ENCODE measurements around the gene APOC4. TPM values are rescaled to one million over a fixed set of nuclear protein-coding genes. Genes with fewer than 3 reads are reported as not detected.

APOC4 gene
- total RNA-seq, 1 experiment from 2014 or later = not detected

- Histone ChIP-seq H3K4me1 (ENCODE audit: insufficient read depth, low read length) (no peaks in the 10 kb centered on the region), H2BK12ac (ENCODE audit: insufficient read length, low read depth, low read length) (no peak overlapping the region), H3K4me2 (ENCODE audit: insufficient read depth, insufficient read length, low read length) (no peak overlapping the region), H2BK20ac (ENCODE audit: low read depth, low read length, poor library complexity, severe bottlenecking) (no peak overlapping the region), H2AFZ (ENCODE audit: low read length) (no peak overlapping the region), H4K5ac (ENCODE audit: insufficient read length, low read depth, low read length) (no peak overlapping the region), H3K9me3 (ENCODE audit: control insufficient read depth, low read depth, low read length) (no peaks in the 10 kb centered on the region), H3K27ac (ENCODE audit: insufficient read length, low read depth, low read length) (no peak overlapping the region), H2AK5ac (ENCODE audit: insufficient read length, low read length) (no peak overlapping the region), H3T11ph (ENCODE audit: low read length) (no peak overlapping the region), H3K14ac (ENCODE audit: insufficient read depth, low read length) (no peak overlapping the region), H4K20me1 (ENCODE audit: control insufficient read depth, insufficient read depth, insufficient read length) (peaks cover 6% of the 10 kb centered on the region), H3K4ac (ENCODE audit: low read depth, low read length) (no peak overlapping the region), H2BK120ac (ENCODE audit: low read depth, low read length, poor library complexity, severe bottlenecking) (no peak overlapping the region), H3K79me2 (ENCODE audit: insufficient read depth, low read length) (peaks cover 35% of the 10 kb centered on the region; the same call in 1 of the 2 replicates), H4K8ac (replicated peaks; ENCODE audit: insufficient read length, low read depth, low read length) (no peak overlapping the region), H4K91ac (ENCODE audit: insufficient read length, low read depth, low read length) (no peak overlapping the region), H2BK15ac (ENCODE audit: low read depth, low read length) (no peak overlapping the region), H3K27me3 (ENCODE audit: insufficient read depth, low read length) (no peaks in the 10 kb centered on the region), H3K9ac (ENCODE audit: extremely low read depth, insufficient read length, low read length) (no peak overlapping the region), H3K79me1 (ENCODE audit: insufficient read depth, low read depth, low read length, poor library complexity, severe bottlenecking) (peaks cover 15% of the 10 kb centered on the region), H3K23ac (ENCODE audit: insufficient read length, low read depth, low read length) (no peak overlapping the region), H3K23me2 (ENCODE audit: insufficient read length, low read depth, low read length, poor library complexity, severe bottlenecking) (peaks cover 9% of the 10 kb centered on the region), H3K18ac (ENCODE audit: insufficient read length, low read depth, low read length) (no peak overlapping the region), H3K56ac (ENCODE audit: insufficient read length, low read depth, low read length) (no peak overlapping the region), H2BK5ac (ENCODE audit: insufficient read length, low read length) (no peak overlapping the region)
- no CpG with 5 or more reads among the region's 5 CpGs for WGBS (ENCODE audit: extremely low coverage, insufficient read length, low lambda C conversion rate)
- H3K9me3 Mint-ChIP-seq = no peaks in the 10 kb centered on the region; a peak in 1 of 5 replicates
- H3K4me1 Mint-ChIP-seq = peaks cover 13 to 21% of the 10 kb centered on the region in 2 experiments
- TF ChIP-seq, protein P1, sequence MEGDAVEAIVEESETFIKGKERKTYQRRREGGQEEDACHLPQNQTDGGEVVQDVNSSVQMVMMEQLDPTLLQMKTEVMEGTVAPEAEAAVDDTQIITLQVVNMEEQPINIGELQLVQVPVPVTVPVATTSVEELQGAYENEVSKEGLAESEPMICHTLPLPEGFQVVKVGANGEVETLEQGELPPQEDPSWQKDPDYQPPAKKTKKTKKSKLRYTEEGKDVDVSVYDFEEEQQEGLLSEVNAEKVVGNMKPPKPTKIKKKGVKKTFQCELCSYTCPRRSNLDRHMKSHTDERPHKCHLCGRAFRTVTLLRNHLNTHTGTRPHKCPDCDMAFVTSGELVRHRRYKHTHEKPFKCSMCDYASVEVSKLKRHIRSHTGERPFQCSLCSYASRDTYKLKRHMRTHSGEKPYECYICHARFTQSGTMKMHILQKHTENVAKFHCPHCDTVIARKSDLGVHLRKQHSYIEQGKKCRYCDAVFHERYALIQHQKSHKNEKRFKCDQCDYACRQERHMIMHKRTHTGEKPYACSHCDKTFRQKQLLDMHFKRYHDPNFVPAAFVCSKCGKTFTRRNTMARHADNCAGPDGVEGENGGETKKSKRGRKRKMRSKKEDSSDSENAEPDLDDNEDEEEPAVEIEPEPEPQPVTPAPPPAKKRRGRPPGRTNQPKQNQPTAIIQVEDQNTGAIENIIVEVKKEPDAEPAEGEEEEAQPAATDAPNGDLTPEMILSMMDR (conservative IDR thresholded peaks at IDR 0.05) = no peak
- DNase-seq = no peak
- H3K36me3 Mint-ChIP-seq (ENCODE audit: insufficient read depth in 1 of 3, low read depth in 3 of 3) = peaks cover 15 to 29% (median 29%) of the 10 kb centered on the region in 3 experiments
- H3K27ac Mint-ChIP-seq = peak overlapping the region in 1 of 3 experiments; percentile 18; a peak in 2 of 7 replicates
- H3K27me3 Mint-ChIP-seq (ENCODE audit: low read depth) = peaks cover under 1% of the 10 kb centered on the region; the same call in 1 of the 2 replicates
- H3K4me3 Mint-ChIP-seq = no peak overlapping the region
Measured at GRCh38 chr19:44959691-44960090, 17.7 kb downstream of the APOC4 start.

Data from H9 (cell line).